ENCODE measurements around the gene CFAP299.
"Not testable (repeated sequence)": the region's sequence is repeated elsewhere in the genome, so short reads cannot be mapped to it uniquely, and the experiment has no call there.

CFAP299 gene

GRCh38 chr4:80335554-80336358, at the start of gene CFAP299:
TSS of gene CFAP299 (plus strand) at chr4:80335730.
- DNase-seq, result peak; percentile 68

- DNase-seq, result no peak
These were observed 49.1 kb upstream of the CFAP299 start for GRCh38 chr4:80286451-80286850.

GRCh38 chr4:80290665-80291064, 44.9 kb upstream of the CFAP299 start:
- DNase-seq, result not testable (repeated sequence)

GRCh38 chr4:80294206-80294605, 41.3 kb upstream of the CFAP299 start:
- no peak for DNase-seq

GRCh38 chr4:80295336-80295735, 40.2 kb upstream of the CFAP299 start:
- no peak for DNase-seq

- DNase-seq, result no peak
These were observed 39.7 kb upstream of the CFAP299 start for GRCh38 chr4:80295826-80296225.

GRCh38 chr4:80301884-80302283, 33.6 kb upstream of the CFAP299 start:
- no peak for DNase-seq

GRCh38 chr4:80302616-80303223, 32.8 kb upstream of the CFAP299 start:
- no peak for DNase-seq

GRCh38 chr4:80305466-80305865, 30.1 kb upstream of the CFAP299 start:
- DNase-seq, result no peak

- no peak for DNase-seq
These were observed 29.3 kb upstream of the CFAP299 start for GRCh38 chr4:80306260-80306659.

- no peak for DNase-seq
These were observed 28.3 kb upstream of the CFAP299 start for GRCh38 chr4:80307183-80307735.

- DNase-seq, result no peak
These were observed 27.6 kb upstream of the CFAP299 start for GRCh38 chr4:80307774-80308465.

- DNase-seq, result no peak
These were observed 27.1 kb upstream of the CFAP299 start for GRCh38 chr4:80308466-80308822.

GRCh38 chr4:80309294-80310004, 26.1 kb upstream of the CFAP299 start:
- no peak for DNase-seq

- DNase-seq, result no peak
These were observed 24.4 kb upstream of the CFAP299 start for GRCh38 chr4:80311130-80311529.

- DNase-seq, result no peak
These were observed 23.4 kb upstream of the CFAP299 start for GRCh38 chr4:80312124-80312523.

GRCh38 chr4:80313627-80314026, 21.9 kb upstream of the CFAP299 start:
- no peak for DNase-seq

GRCh38 chr4:80315848-80316247, 19.7 kb upstream of the CFAP299 start:
- DNase-seq, result not testable (repeated sequence)

GRCh38 chr4:80321341-80321740, 14.2 kb upstream of the CFAP299 start:
- DNase-seq, result no peak

- no peak for DNase-seq
These were observed 13.8 kb upstream of the CFAP299 start for GRCh38 chr4:80321776-80322175.

- no peak for DNase-seq
These were observed 12.8 kb upstream of the CFAP299 start for GRCh38 chr4:80322716-80323115.

- DNase-seq, result no peak
These were observed 11.4 kb upstream of the CFAP299 start for GRCh38 chr4:80324171-80324570.

- no peak for DNase-seq
These were observed 3.8 kb upstream of the CFAP299 start for GRCh38 chr4:80331693-80332092.
